ENCODE results near the gene NCSTN.

NCSTN gene

DNA sequence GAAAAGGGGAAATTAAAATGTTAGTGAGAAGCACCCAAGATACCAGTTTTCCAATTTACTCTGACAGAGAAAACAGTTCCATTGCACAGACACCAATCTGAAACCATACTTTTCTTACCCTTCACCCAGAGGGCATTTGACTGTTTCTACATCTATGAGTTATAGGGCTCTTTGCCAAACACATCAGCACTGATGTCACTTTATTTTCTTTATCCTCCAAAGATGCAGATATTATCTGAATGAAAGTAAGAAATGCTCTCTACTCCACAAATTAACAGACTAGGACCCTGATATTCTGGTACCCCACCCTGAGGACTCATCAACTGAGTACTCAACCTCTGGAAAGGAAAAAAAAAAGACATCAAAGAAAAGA, 34.0 kb upstream of the NCSTN start:
- no peak overlapping the region for H3K27ac ChIP-seq
- TF ChIP-seq, protein P1, sequence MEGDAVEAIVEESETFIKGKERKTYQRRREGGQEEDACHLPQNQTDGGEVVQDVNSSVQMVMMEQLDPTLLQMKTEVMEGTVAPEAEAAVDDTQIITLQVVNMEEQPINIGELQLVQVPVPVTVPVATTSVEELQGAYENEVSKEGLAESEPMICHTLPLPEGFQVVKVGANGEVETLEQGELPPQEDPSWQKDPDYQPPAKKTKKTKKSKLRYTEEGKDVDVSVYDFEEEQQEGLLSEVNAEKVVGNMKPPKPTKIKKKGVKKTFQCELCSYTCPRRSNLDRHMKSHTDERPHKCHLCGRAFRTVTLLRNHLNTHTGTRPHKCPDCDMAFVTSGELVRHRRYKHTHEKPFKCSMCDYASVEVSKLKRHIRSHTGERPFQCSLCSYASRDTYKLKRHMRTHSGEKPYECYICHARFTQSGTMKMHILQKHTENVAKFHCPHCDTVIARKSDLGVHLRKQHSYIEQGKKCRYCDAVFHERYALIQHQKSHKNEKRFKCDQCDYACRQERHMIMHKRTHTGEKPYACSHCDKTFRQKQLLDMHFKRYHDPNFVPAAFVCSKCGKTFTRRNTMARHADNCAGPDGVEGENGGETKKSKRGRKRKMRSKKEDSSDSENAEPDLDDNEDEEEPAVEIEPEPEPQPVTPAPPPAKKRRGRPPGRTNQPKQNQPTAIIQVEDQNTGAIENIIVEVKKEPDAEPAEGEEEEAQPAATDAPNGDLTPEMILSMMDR (IDR thresholded peaks at IDR 0.05), result no peak

DNA sequence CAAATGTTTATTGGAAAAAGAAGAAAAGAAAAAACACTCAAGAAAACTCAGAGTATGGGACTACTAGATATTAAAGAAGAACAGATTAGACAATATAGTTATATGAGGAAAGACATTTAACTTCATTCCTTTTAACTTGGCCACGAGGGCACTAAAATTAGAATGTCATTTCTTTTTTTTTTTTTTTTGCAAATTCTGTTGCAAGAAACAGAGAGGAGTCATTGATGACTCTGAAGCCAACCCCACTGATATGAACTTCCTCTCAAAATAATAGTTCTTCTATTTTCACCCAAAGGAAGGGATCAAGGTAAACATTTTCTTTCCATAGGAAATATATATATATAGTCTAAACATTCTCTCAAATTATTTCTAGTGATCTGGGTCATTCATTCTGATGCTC, 33.6 kb upstream of the NCSTN start:
- H3K27me3 ChIP-seq, result no peaks in the 10 kb centered on the region
- H3K4me1 ChIP-seq (ENCODE audit: control insufficient read depth in 1 of 2, insufficient read depth in 1 of 2, low read depth in 1 of 2, low read length in 1 of 2), result no peaks in the 10 kb centered on the region
- no peak overlapping the region for H3K4me3 ChIP-seq (ENCODE audit: low read depth in 1 of 2, low read length in 1 of 2)
- no peak overlapping the region for H3K27ac ChIP-seq
- H3K9me3 ChIP-seq, result no peaks in the 10 kb centered on the region
- TF ChIP-seq, protein P1 (IDR thresholded peaks at IDR 0.05), result no peak
- H3K36me3 ChIP-seq, result peaks cover 100% of the 10 kb centered on the region

More for the DNA sequence above, 34.0 kb upstream of the NCSTN start:
- no peaks in the 10 kb centered on the region for H3K27me3 ChIP-seq
- H3K36me3 ChIP-seq, result peaks cover 100% of the 10 kb centered on the region
- H3K4me3 ChIP-seq (ENCODE audit: low read depth in 1 of 2, low read length in 1 of 2), result no peak overlapping the region
- H3K9me3 ChIP-seq, result no peaks in the 10 kb centered on the region
- H3K4me1 ChIP-seq (ENCODE audit: control insufficient read depth in 1 of 2, insufficient read depth in 1 of 2, low read depth in 1 of 2, low read length in 1 of 2), result no peaks in the 10 kb centered on the region

DNA sequence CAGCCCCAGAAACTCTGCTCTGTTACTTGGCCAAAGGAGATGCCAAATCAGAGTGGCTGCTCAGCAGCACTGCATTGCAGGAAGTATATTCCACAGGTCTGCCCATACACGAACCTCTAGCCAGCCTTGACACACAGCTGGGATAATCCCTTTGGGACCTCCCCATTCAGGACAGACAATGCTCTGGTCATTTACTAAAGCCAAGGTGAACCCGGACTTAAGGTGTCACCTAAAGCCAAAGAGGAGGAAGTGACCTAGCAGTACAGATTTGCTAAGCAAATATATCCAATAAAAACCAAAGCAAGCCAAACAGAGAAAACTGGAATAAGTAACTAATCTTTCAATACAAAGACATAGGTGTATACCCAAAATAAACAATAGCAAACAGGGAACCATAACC, 27.8 kb upstream of the NCSTN start:
- Histone ChIP-seq H3K27ac (no peak overlapping the region), H3K9me3 (no peaks in the 10 kb centered on the region), H3K27me3 (no peaks in the 10 kb centered on the region), H3K4me3 (ENCODE audit: low read depth in 1 of 2, low read length in 1 of 2) (no peak overlapping the region), H3K4me1 (ENCODE audit: control insufficient read depth in 1 of 2, insufficient read depth in 1 of 2, low read depth in 1 of 2, low read length in 1 of 2) (no peaks in the 10 kb centered on the region), H3K36me3 (peaks cover 92% of the 10 kb centered on the region)
- TF ChIP-seq, protein P1 (IDR thresholded peaks at IDR 0.05), result no peak

DNA sequence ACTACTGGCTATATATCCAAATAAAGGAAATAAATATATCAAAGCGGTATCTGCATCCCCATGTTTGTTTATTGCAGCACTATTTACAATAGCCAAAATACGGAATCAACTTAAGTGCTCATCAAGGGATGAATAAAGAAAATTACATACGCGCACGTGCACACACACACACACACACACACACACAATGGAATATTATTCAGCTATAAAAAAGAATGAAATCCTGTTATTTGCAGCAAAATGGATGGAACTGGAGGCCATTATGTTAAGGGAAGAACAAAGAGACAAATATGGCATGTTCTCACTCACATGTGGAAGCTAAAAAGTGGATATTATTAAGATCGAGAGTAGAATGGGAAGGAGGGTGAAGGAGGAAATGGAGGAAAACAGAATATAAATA, 20.4 kb upstream of the NCSTN start:
- no peak overlapping the region for H3K4me3 ChIP-seq (ENCODE audit: low read depth in 1 of 2, low read length in 1 of 2)
- no peak overlapping the region for H3K27ac ChIP-seq
- H3K36me3 ChIP-seq, result peaks cover 85% of the 10 kb centered on the region
- no peaks in the 10 kb centered on the region for H3K4me1 ChIP-seq (ENCODE audit: control insufficient read depth in 1 of 2, insufficient read depth in 1 of 2, low read depth in 1 of 2, low read length in 1 of 2)
- H3K9me3 ChIP-seq, result no peaks in the 10 kb centered on the region
- TF ChIP-seq, protein P1 (IDR thresholded peaks at IDR 0.05), result no peak
- H3K27me3 ChIP-seq, result no peaks in the 10 kb centered on the region

DNA sequence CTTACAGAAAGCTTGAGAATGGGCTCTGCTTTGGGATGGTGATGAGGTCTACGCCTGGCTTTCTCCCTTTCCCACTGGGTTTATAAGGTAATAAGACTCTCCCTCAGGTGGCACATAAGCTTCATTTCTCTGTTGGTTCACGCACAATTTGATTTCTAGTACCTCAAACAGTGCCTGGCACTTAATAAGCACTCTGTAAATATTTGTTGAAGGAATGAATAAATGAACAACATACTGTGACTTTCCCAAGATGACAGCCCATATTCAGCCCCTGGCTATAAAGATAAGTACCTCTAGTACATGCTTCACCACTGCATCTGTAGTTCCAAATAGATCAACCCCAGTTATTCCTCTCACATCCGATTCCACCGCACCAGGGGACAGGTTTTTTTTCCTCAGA, 17.9 kb upstream of the NCSTN start:
- Histone ChIP-seq H3K4me1 (ENCODE audit: control insufficient read depth in 1 of 2, insufficient read depth in 1 of 2, low read depth in 1 of 2, low read length in 1 of 2) (no peaks in the 10 kb centered on the region), H3K27me3 (no peaks in the 10 kb centered on the region), H3K4me3 (ENCODE audit: low read depth in 1 of 2, low read length in 1 of 2) (no peak overlapping the region), H3K9me3 (no peaks in the 10 kb centered on the region), H3K27ac (no peak overlapping the region), H3K36me3 (peaks cover 92% of the 10 kb centered on the region)
- TF ChIP-seq, protein P1 (IDR thresholded peaks at IDR 0.05), result no peak

DNA sequence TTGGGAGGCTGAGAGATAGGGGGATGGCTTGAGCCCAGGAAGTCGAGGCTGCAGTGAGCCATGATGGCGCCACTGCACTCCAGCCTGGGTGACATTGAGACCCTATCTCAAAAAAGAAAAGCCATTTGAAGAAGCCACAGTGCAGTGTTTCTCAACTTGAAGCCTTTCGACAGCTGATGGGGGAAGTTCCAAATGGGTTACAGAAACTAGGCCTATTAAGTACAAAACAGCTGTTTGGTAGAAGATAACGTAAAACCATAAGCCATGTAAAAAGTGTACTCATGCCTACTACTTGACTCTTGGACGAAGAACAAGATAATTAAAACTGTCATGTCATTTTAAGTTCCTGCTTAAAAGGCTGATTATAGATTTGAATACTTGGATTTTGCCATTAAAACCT, 16.8 kb upstream of the NCSTN start:
- no peaks in the 10 kb centered on the region for H3K9me3 ChIP-seq
- H3K27ac ChIP-seq, result no peak overlapping the region
- no peaks in the 10 kb centered on the region for H3K27me3 ChIP-seq
- H3K36me3 ChIP-seq, result peaks cover 97% of the 10 kb centered on the region
- TF ChIP-seq, protein P1 (IDR thresholded peaks at IDR 0.05), result no peak
- H3K4me1 ChIP-seq (ENCODE audit: control insufficient read depth in 1 of 2, insufficient read depth in 1 of 2, low read depth in 1 of 2, low read length in 1 of 2), result no peaks in the 10 kb centered on the region
- no peak overlapping the region for H3K4me3 ChIP-seq (ENCODE audit: low read depth in 1 of 2, low read length in 1 of 2)
